ENCODE measurements around the gene BCL2. TPM values are rescaled to one million over a fixed set of nuclear protein-coding genes. Genes with fewer than 3 reads are reported as not detected.

BCL2 gene
- total RNA-seq, 2 donors from 2014 or later: 95.4 to 269 TPM

GRCh38 chr18:63144748-63145147, 174.8 kb downstream of the BCL2 start:
- peaks cover 100% of the 10 kb centered on the region for H3K36me3 Mint-ChIP-seq (ENCODE audit: low read depth)
- peaks cover 55% of the 10 kb centered on the region for H3K4me1 Mint-ChIP-seq
- H3K27ac Mint-ChIP-seq: peak overlapping the region; percentile 40

DNA sequence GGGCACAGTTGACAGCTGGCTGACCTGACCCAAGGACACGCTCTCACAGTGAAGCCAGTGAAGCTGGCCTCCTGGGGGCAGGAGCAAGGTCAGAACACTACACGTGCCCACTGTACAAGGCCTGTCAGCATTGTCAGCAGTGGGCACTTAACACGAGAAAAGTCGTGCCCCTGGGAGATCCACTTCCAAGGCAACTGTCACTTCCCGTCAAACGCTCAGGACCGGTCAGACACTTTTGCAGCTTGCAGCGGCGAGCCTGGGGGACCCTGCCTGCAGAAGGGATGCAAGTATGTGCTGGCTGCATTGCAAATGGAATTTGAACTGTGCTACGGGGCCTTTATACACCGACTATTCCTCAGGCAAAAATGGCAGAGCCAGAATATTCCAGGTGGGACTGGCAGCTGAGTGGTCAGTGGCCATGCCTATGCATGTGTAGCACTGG, 176.2 kb downstream of the BCL2 start:
- Mint-ChIP-seq H3K9me3 (no peaks in the 10 kb centered on the region), H3K27ac (peak overlapping the region; percentile 58), H3K27me3 (no peaks in the 10 kb centered on the region), H3K36me3 (ENCODE audit: low read depth) (peaks cover 100% of the 10 kb centered on the region), H3K4me1 (peaks cover 57% of the 10 kb centered on the region), H3K4me3 (peak overlapping the region; percentile 10)
- no peak for ATAC-seq (replicated peaks)

More at GRCh38 chr18:63144748-63145147, 174.8 kb downstream of the BCL2 start:
- H3K9me3 Mint-ChIP-seq: no peaks in the 10 kb centered on the region
- H3K4me3 Mint-ChIP-seq: no peak overlapping the region
- H3K27me3 Mint-ChIP-seq: no peaks in the 10 kb centered on the region
- ATAC-seq (replicated peaks): no peak

- Mint-ChIP-seq H3K27me3 (no peaks in the 10 kb centered on the region), H3K4me1 (peaks cover 63% of the 10 kb centered on the region), H3K27ac (peak overlapping the region; percentile 58), H3K4me3 (peak overlapping the region; percentile 10), H3K36me3 (ENCODE audit: low read depth) (peaks cover 100% of the 10 kb centered on the region), H3K9me3 (no peaks in the 10 kb centered on the region)
- ATAC-seq (replicated peaks): no peak
Observed at GRCh38 chr18:63142594-63143225, 176.9 kb downstream of the BCL2 start.

GRCh38 chr18:63141778-63142176, 177.8 kb downstream of the BCL2 start:
- Mint-ChIP-seq H3K4me3 (peak overlapping the region; percentile 68), H3K27me3 (no peaks in the 10 kb centered on the region), H3K9me3 (no peaks in the 10 kb centered on the region), H3K27ac (peak overlapping the region; percentile 74), H3K36me3 (ENCODE audit: low read depth) (peaks cover 100% of the 10 kb centered on the region), H3K4me1 (peaks cover 69% of the 10 kb centered on the region)
- ATAC-seq (replicated peaks): no peak

- H3K36me3 Mint-ChIP-seq (ENCODE audit: low read depth): peaks cover 100% of the 10 kb centered on the region
- no peaks in the 10 kb centered on the region for H3K27me3 Mint-ChIP-seq
- H3K9me3 Mint-ChIP-seq: peaks cover 2% of the 10 kb centered on the region
- H3K27ac Mint-ChIP-seq: peak overlapping the region; percentile 74
- peaks cover 74% of the 10 kb centered on the region for H3K4me1 Mint-ChIP-seq
- H3K4me3 Mint-ChIP-seq: peak overlapping the region; percentile 68
- no peak for ATAC-seq (replicated peaks)
Observed at GRCh38 chr18:63140997-63141777, 178.4 kb downstream of the BCL2 start.

DNA sequence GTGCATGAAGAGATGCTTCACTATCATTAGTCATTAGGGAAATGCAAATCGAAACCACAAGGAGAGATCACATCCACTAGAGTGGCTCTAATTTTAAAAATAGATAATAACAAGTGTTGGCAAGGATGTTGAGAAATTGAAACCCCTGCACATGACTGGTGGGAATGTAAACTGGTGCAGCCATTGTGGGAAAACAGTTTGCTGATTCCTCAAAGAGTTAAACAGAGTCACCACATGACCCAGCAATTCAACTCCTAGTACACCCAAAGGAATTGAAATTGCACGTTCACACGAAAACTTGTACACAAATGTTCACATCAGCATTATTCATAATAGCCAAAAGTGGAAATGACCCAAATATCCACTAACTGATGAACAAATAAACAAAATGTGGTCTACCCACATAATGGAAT, 179.5 kb downstream of the BCL2 start:
- Mint-ChIP-seq H3K27ac (peak overlapping the region; percentile 74), H3K36me3 (ENCODE audit: low read depth) (peaks cover 100% of the 10 kb centered on the region), H3K9me3 (peaks cover 11% of the 10 kb centered on the region)

DNA sequence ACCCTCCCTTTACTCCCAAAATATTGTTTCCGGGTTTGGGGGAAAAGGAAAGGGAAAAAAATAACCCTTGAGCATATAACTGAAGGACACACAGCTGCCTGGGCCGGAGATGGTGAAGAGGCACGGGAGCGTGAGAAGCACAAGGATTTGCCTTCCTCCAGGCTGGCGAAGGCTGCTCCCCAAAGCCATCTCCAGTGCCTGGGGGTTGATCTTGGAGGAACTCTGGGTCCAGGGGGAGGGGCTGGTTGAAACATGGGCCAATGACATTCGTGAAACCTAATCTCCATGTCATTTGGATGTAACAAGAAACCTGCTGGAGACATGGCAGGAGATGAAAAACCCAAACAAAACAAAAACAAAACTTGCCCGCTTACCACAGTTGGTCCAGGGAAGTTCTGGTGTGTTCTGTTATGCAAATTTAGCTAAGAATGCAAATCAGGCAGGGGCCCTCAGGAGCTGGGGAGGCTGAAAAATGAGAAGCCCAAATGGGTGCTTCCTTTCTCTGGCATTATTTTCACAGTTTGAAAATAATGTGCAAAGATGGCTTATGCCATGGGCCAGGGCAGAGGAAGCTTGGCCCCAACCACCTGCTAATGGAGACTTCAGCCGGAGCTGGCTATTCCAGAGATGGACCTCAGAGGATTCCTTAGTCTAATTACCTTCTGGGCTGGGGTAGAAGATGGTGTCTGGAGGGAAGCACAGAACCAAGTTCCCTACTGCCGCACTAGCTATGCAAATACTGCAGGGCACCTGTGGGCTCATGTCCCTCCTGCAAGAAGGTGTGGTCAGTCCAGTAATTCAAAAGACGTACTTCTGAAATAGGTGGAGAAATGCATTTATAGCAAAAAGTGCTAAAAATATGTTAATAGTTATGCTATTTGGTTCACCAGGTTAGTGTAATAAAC, 180.9 kb downstream of the BCL2 start:
- H3K9me3 Mint-ChIP-seq: peaks cover 11% of the 10 kb centered on the region
- H3K4me3 Mint-ChIP-seq: peak overlapping the region; percentile 68
- peak overlapping the region; percentile 78 for H3K27ac Mint-ChIP-seq
- H3K27me3 Mint-ChIP-seq: no peaks in the 10 kb centered on the region
- peaks cover 74% of the 10 kb centered on the region for H3K4me1 Mint-ChIP-seq
- ATAC-seq (replicated peaks): peak; percentile 60
- H3K36me3 Mint-ChIP-seq (ENCODE audit: low read depth): peaks cover 96% of the 10 kb centered on the region

More for the DNA sequence above, 179.5 kb downstream of the BCL2 start:
- peaks cover 77% of the 10 kb centered on the region for H3K4me1 Mint-ChIP-seq
- ATAC-seq (replicated peaks): peak; percentile 58
- no peaks in the 10 kb centered on the region for H3K27me3 Mint-ChIP-seq
- peak overlapping the region; percentile 68 for H3K4me3 Mint-ChIP-seq

- peaks cover 71% of the 10 kb centered on the region for H3K4me1 Mint-ChIP-seq
- ATAC-seq (replicated peaks): peak; percentile 64
- H3K4me3 Mint-ChIP-seq: peak overlapping the region; percentile 68
- peak overlapping the region; percentile 78 for H3K27ac Mint-ChIP-seq
- H3K27me3 Mint-ChIP-seq: no peaks in the 10 kb centered on the region
- H3K9me3 Mint-ChIP-seq: peaks cover 11% of the 10 kb centered on the region
- H3K36me3 Mint-ChIP-seq (ENCODE audit: low read depth): peaks cover 96% of the 10 kb centered on the region
Observed at GRCh38 chr18:63137999-63138435, 181.6 kb downstream of the BCL2 start.

DNA sequence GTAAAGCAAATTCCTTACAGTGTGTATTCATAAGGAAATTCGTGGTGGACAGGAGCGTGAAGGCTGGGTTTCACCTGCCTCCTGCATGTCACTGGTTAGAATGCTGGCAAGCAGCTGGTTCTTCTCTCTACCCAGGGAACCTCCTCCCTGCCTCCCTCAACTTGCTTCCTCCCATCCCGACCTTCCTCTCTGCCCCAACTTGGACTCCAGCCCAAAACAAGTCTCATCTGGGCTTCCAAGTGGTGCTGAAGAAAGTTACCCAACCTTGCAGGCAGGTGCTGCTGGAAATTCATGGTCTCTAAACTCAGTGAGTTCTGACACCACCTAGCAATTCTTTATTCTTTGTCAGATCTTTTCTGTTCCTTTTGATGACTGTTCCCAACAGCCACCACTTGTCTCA, 184.5 kb downstream of the BCL2 start:
- no peak for ATAC-seq (replicated peaks)
- H3K36me3 Mint-ChIP-seq (ENCODE audit: low read depth): peaks cover 90% of the 10 kb centered on the region
- peaks cover 11% of the 10 kb centered on the region for H3K9me3 Mint-ChIP-seq

GRCh38 chr18:63132819-63133200, 186.8 kb downstream of the BCL2 start:
- Mint-ChIP-seq H3K9me3 (peaks cover 11% of the 10 kb centered on the region), H3K27me3 (no peaks in the 10 kb centered on the region), H3K4me1 (peaks cover 55% of the 10 kb centered on the region), H3K27ac (peak overlapping the region; percentile 82), H3K4me3 (peak overlapping the region; percentile 60), H3K36me3 (ENCODE audit: low read depth) (peaks cover 90% of the 10 kb centered on the region)
- ATAC-seq (replicated peaks): no peak

More for the DNA sequence above, 184.5 kb downstream of the BCL2 start:
- no peaks in the 10 kb centered on the region for H3K27me3 Mint-ChIP-seq
- peak overlapping the region; percentile 78 for H3K27ac Mint-ChIP-seq
- H3K4me1 Mint-ChIP-seq: peaks cover 57% of the 10 kb centered on the region
- H3K4me3 Mint-ChIP-seq: peak overlapping the region; percentile 68

- H3K9me3 Mint-ChIP-seq: peaks cover 11% of the 10 kb centered on the region
- H3K27ac Mint-ChIP-seq: peak overlapping the region; percentile 82
- peaks cover 90% of the 10 kb centered on the region for H3K36me3 Mint-ChIP-seq (ENCODE audit: low read depth)
- H3K4me1 Mint-ChIP-seq: peaks cover 52% of the 10 kb centered on the region
- ATAC-seq (replicated peaks): peak; percentile 52
- peak overlapping the region; percentile 60 for H3K4me3 Mint-ChIP-seq
- H3K27me3 Mint-ChIP-seq: no peaks in the 10 kb centered on the region
Observed at GRCh38 chr18:63131959-63132818, 187.4 kb downstream of the BCL2 start.

GRCh38 chr18:63131106-63131958, 188.2 kb downstream of the BCL2 start:
- Mint-ChIP-seq H3K27ac (peak overlapping the region; percentile 82), H3K36me3 (ENCODE audit: low read depth) (peaks cover 90% of the 10 kb centered on the region), H3K27me3 (no peaks in the 10 kb centered on the region), H3K4me3 (peak overlapping the region; percentile 60), H3K9me3 (peaks cover 10% of the 10 kb centered on the region), H3K4me1 (peaks cover 43% of the 10 kb centered on the region)
- peak; percentile 31 for ATAC-seq (replicated peaks)

DNA sequence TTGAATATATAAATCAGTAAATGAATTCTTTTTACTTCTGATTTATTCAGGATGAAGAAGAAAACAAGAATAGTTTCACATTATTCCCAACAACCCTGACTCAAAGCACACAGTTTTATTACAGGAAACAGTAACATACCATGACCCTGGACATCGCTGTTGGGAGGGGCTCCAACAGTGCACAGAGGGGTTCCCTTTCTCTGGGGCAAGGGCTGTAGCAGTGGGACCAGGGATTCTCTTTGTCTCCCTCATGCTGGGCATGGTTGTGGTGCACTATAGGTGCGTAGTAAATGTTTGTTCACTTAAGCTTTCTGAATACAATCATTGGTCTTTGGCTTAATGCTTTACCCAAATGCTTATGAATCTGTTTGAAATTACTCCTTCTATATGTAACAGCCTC, 189.4 kb downstream of the BCL2 start:
- Mint-ChIP-seq H3K27me3 (no peaks in the 10 kb centered on the region), H3K4me3 (no peak overlapping the region), H3K36me3 (ENCODE audit: low read depth) (peaks cover 89% of the 10 kb centered on the region), H3K9me3 (no peaks in the 10 kb centered on the region), H3K27ac (peak overlapping the region; percentile 74), H3K4me1 (peaks cover 32% of the 10 kb centered on the region)
- no peak for ATAC-seq (replicated peaks)

Measured in activated T-helper 17 cell treated with anti-CD3 and anti-CD28 coated beads, Interleukin-2, amount 50 U/mL, for 72 hours (primary cell).